B cell (primary cell): Measurements from ENCODE around the gene NFATC2. TPM values are rescaled to one million over a fixed set of nuclear protein-coding genes. Genes with fewer than 3 reads are reported as not detected.

Source experiments
- ATAC-seq: fragments of 200-7000 bp; cut with Tn5 transposase; one replicate; pipeline ENCODE4 v1.10.0; 2021; ENCODE audit warnings: low read depth, mild to moderate bottlenecking, moderate number of reproducible peaks, moderate library complexity
- CTCF ChIA-PET: fragments of 350-600 bp; sonication (Branson Sonifier 250); formaldehyde crosslinking; loops from one replicate; lab custom pipeline; 2021; ENCODE audit warnings: antibody characterized with exemption, inconsistent platforms; lab: Charles Lee
- POLR2A ChIA-PET: fragments of 350-600 bp; sonication (Branson Sonifier 250); formaldehyde crosslinking; loops from one replicate; lab custom pipeline; 2021; ENCODE audit warnings: antibody characterized with exemption; lab: Charles Lee
- DNase-seq: peaks from one replicate; pipeline ENCODE4 v3.0.0; 2013
- H2AFZ ChIP-seq: 2 replicates; pipeline ENCODE4 v1.6.1; 2012; ENCODE audit warnings: mild to moderate bottlenecking, low read depth, low read length; ENCODE audit not compliant: insufficient read depth, poor library complexity, severe bottlenecking
- H3K27ac ChIP-seq, 2 donors: 1 replicate in 1 of 2; 2 replicates in 1 of 2; pipeline ENCODE4 v1.5.1; 2012 to 2013; ENCODE audit warnings: low read length in 2 of 2, mild to moderate bottlenecking in 2 of 2, moderate library complexity in 1 of 2
- H3K27me3 ChIP-seq, 4 experiments: fragments of 200-600 bp in 1 of 4; sonication (generic) in 1 of 4; replicated peaks in 1 of 4; 1 replicate in 2 of 4; 2 replicates in 2 of 4; pipeline versions ENCODE4 v1.6.1 to v1.7.0; 2013 to 2016; ENCODE audit warnings: low read length in 3 of 4, mild to moderate bottlenecking in 2 of 4, mixed read lengths in 1 of 4, moderate library complexity in 1 of 4; ENCODE audit not compliant: insufficient read depth in 4 of 4, control insufficient read depth in 3 of 4; ENCODE audit errors: control extremely low read depth in 1 of 4
- H3K36me3 ChIP-seq, 2 experiments: replicated peaks in 1 of 2; 1 replicate in 1 of 2; 2 replicates in 1 of 2; pipeline versions ENCODE4 v1.6.1 to v1.7.1; 2013; ENCODE audit warnings: low read length in 1 of 2; ENCODE audit not compliant: insufficient read depth in 2 of 2, control insufficient read depth in 1 of 2; ENCODE audit errors: control extremely low read depth in 1 of 2, extremely low read depth in 1 of 2
- H3K4me1 ChIP-seq, 2 donors: fragments of 200-600 bp in 1 of 2; sonication (generic) in 1 of 2; 1 replicate in 1 of 2; 2 replicates in 1 of 2; pipeline versions ENCODE4 v1.5.1 to v1.6.1; 2013 to 2017; ENCODE audit warnings: low read length in 2 of 2; ENCODE audit not compliant: control insufficient read depth in 2 of 2, insufficient read depth in 2 of 2
- H3K4me2 ChIP-seq: replicated peaks from 2 replicates; pipeline ENCODE3; 2012; ENCODE audit warnings: mild to moderate bottlenecking, low read depth, low read length; ENCODE audit not compliant: poor library complexity, severe bottlenecking
- H3K4me3 ChIP-seq, 5 experiments: fragments of 200-600 bp in 1 of 5; sonication (generic) in 1 of 5; 1 replicate in 3 of 5; 2 replicates in 2 of 5; pipeline versions ENCODE4 v1.5.1 to v1.7.0; 2011 to 2016; ENCODE audit warnings: low read length in 4 of 5, mild to moderate bottlenecking in 4 of 5, low read depth in 2 of 5, control low read depth in 1 of 5, moderate library complexity in 1 of 5; ENCODE audit not compliant: insufficient read depth in 1 of 5; ENCODE audit errors: control extremely low read depth in 1 of 5, extremely low read depth in 1 of 5
- H3K79me2 ChIP-seq: fragments of 200-600 bp; sonication (generic); one replicate; pipeline ENCODE4 v1.6.0; 2016; ENCODE audit warnings: low read length; ENCODE audit not compliant: control insufficient read depth, insufficient read depth
- H3K9ac ChIP-seq: fragments of 200-600 bp; sonication (generic); 2 replicates; pipeline ENCODE4 v1.6.1; 2017; ENCODE audit warnings: mild to moderate bottlenecking, low read length, moderate library complexity
- H3K9me3 ChIP-seq, 3 donors: one replicate each; pipeline versions ENCODE4 v1.6.1 to v1.7.1; 2013; ENCODE audit warnings: low read length in 2 of 3; ENCODE audit not compliant: control insufficient read depth in 2 of 3, insufficient read depth in 1 of 3; ENCODE audit errors: control extremely low read depth in 1 of 3
- H4K20me1 ChIP-seq: 2 replicates; pipeline ENCODE4 v1.6.0; 2012; ENCODE audit warnings: mild to moderate bottlenecking, low read length; ENCODE audit not compliant: insufficient read depth, control insufficient read depth, poor library complexity, severe bottlenecking
- H3K27ac Mint-ChIP-seq: one replicate; pipeline ENCODE4 v1.8.0; 2021; ENCODE audit warnings: mixed read lengths
- H3K27me3 Mint-ChIP-seq: one replicate; pipeline ENCODE4 v1.8.0; 2021; ENCODE audit warnings: mixed read lengths
- H3K4me1 Mint-ChIP-seq: one replicate; pipeline ENCODE4 v1.8.0; 2021; ENCODE audit warnings: mixed read lengths
- H3K4me3 Mint-ChIP-seq: one replicate; pipeline ENCODE4 v1.8.0; 2021; ENCODE audit warnings: mixed read lengths
- H3K9me3 Mint-ChIP-seq: one replicate; pipeline ENCODE4 v1.8.0; 2022; ENCODE audit warnings: mixed read lengths; ENCODE audit not compliant: insufficient read depth
- EZH2 ChIP-seq: IDR thresholded peaks from 2 replicates; pipeline ENCODE4 v1.6.1; 2012; ENCODE audit warnings: borderline replicate concordance, low read depth, mild to moderate bottlenecking, moderate library complexity, low read length; ENCODE audit not compliant: insufficient read depth, poor library complexity, severe bottlenecking
- WGBS: methylation state at CpG from one replicate; pipeline ENCODE4 v1.1.5; 2013; ENCODE audit warnings: missing lambda C conversion rate; ENCODE audit not compliant: insufficient coverage; 5-methylcytosine and 5-hydroxymethylcytosine counted together
- intact Hi-C: fragments of 100-400 bp; cut with micrococcal nuclease; formaldehyde crosslinking; loops from one replicate; pipeline ENCODE4 v1.10.0; 2022
- polyA plus RNA-seq: library from polyadenylated mRNA; depleted of rRNA; stranded (reverse); fragments of >200 nt; gene quantifications from 2 replicates; pipeline ENCODE4 v1.2.3, GENCODE V29; 2012
- total RNA-seq, 2 donors: library from RNA; stranded (reverse); fragments of 120-200 nt in 1 of 2; gene quantifications; 1 replicate in 1 of 2; 2 replicates in 1 of 2; pipeline versions ENCODE4 v1.2.3 to v1.2.4, GENCODE V29; 2013 to 2022
- TF ChIP-seq, protein P1 (sequence below): fragments of 200-600 bp; IDR thresholded peaks from one replicate; pipeline ENCODE4 v1.8.0; 2022; ENCODE audit warnings: antibody characterized with exemption, mild to moderate bottlenecking

The NFATC2 gene
- total and polyA plus RNA-seq, 2 donors (not counting 1 experiment from before 2014, with no cell fraction given), result 10.1 to 38.0 TPM

DNA sequence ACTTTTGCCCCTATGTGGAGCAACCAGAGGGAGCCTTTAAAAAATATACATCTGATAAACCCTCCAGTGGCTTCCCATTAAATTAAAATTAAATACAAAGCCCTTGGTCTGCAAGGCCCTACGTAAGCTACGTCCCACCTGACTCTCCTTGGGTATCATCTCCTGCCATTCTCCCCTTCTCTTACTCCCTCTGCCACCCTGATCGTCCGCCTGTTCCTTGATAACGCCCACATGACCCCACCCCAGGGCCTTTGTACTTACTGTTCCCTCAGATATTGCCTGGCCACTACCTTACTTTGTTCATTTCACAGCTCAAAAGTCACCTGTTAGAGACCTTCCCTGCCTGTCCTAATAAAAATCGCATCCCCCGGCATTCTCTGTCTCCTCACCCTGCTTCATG lies 5.4 kb upstream of the NFATC2 start:
- WGBS, result 99% methylated on average over 5 of the region's 7 CpGs
- Histone ChIP-seq H3K4me3 (no peak overlapping the region), H3K27me3 (peaks cover 0 to 13% (median 0%) of the 10 kb centered on the region in 4 experiments), H3K9me3 (no peaks in the 10 kb centered on the region), H3K4me1 (peaks cover 7 to 8% of the 10 kb centered on the region in 2 donors), H3K27ac (no peak overlapping the region), H4K20me1 (no peaks in the 10 kb centered on the region), H3K79me2 (no peaks in the 10 kb centered on the region), H3K36me3 (no peaks in the 10 kb centered on the region), H2AFZ (no peak overlapping the region), H3K9ac (no peak overlapping the region), H3K4me2 (no peak overlapping the region)
- CTCF ChIA-PET, result interaction anchor here (1.1 kb wide), 1 partner anchor 22 kb away, joined by 3 read pairs; no protein-coding TSS in a partner anchor
- Mint-ChIP-seq H3K27me3 (peaks cover 8% of the 10 kb centered on the region), H3K4me3 (no peak overlapping the region), H3K27ac (no peak overlapping the region), H3K4me1 (peaks cover 8% of the 10 kb centered on the region), H3K9me3 (no peaks in the 10 kb centered on the region)
- TF ChIP-seq EZH2, result no peak
- TF ChIP-seq, protein P1, sequence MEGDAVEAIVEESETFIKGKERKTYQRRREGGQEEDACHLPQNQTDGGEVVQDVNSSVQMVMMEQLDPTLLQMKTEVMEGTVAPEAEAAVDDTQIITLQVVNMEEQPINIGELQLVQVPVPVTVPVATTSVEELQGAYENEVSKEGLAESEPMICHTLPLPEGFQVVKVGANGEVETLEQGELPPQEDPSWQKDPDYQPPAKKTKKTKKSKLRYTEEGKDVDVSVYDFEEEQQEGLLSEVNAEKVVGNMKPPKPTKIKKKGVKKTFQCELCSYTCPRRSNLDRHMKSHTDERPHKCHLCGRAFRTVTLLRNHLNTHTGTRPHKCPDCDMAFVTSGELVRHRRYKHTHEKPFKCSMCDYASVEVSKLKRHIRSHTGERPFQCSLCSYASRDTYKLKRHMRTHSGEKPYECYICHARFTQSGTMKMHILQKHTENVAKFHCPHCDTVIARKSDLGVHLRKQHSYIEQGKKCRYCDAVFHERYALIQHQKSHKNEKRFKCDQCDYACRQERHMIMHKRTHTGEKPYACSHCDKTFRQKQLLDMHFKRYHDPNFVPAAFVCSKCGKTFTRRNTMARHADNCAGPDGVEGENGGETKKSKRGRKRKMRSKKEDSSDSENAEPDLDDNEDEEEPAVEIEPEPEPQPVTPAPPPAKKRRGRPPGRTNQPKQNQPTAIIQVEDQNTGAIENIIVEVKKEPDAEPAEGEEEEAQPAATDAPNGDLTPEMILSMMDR, result no peak
- no peak for DNase-seq
- ATAC-seq, result no peak
- POLR2A ChIA-PET, result no interaction called here
- intact Hi-C loops, result loop anchor here (10.0 kb wide), 1 partner anchor 813 kb away; the partner anchor contains the start of gene PARD6B

DNA sequence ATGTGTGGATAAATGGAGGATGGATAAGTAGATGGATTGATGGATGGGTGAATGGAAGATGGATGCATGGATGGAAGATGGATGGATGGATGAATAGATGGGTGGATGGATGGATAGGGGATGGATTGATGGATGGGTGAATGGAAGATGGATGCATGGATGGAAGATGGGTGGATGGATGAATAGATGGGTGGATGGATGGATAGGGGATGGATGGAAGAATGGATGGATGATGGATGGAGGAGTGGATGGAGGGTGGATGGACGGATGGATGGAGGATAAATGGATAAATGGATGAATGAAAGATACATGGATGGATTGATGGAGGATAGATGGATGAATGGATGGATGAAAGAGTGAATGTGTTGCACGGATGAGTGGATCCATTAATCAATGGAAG lies 3.0 kb upstream of the NFATC2 start:
- no peak overlapping the region for H3K9ac ChIP-seq
- peaks cover 16% of the 10 kb centered on the region for H3K79me2 ChIP-seq
- peaks cover 10% of the 10 kb centered on the region for H4K20me1 ChIP-seq
- no peak overlapping the region for H2AFZ ChIP-seq
- DNase-seq, result no peak
- no peak overlapping the region for H3K4me3 Mint-ChIP-seq
- no peak overlapping the region for H3K4me3 ChIP-seq
- ChIA-PET CTCF (no interaction called here), POLR2A (interaction anchor here (0.7 kb wide), 1 partner anchor 150 kb away, joined by 3 read pairs; no protein-coding TSS in a partner anchor)
- no peaks in the 10 kb centered on the region for H3K9me3 Mint-ChIP-seq
- no peak for ATAC-seq
- no peak for TF ChIP-seq EZH2
- TF ChIP-seq, protein P1, result no peak
- no peak overlapping the region for H3K4me2 ChIP-seq
- H3K9me3 ChIP-seq, result no peaks in the 10 kb centered on the region
- H3K4me1 ChIP-seq, result peaks cover 14 to 25% of the 10 kb centered on the region in 2 donors
- WGBS, result 92% methylated on average over 1 of the region's 2 CpGs
- H3K36me3 ChIP-seq, result no peaks in the 10 kb centered on the region
- H3K27ac ChIP-seq, result no peak overlapping the region
- H3K27me3 Mint-ChIP-seq, result peaks cover 8% of the 10 kb centered on the region
- peaks cover 0 to 13% (median 0%) of the 10 kb centered on the region in 4 experiments for H3K27me3 ChIP-seq
- no peak overlapping the region for H3K27ac Mint-ChIP-seq
- peaks cover 22% of the 10 kb centered on the region for H3K4me1 Mint-ChIP-seq
- intact Hi-C loops, result loop anchor here (10.0 kb wide), 1 partner anchor 811 kb away; the partner anchor contains the start of gene PARD6B
